Fibroblast of lung (primary cell): ENCODE data around the gene TGM2.

ENCODE experiments used
- EZH2 ChIP-seq: IDR thresholded peaks from 2 replicates; pipeline ENCODE4 v1.5.1; 2012; ENCODE audit warnings: low read length, control low read depth, mild to moderate bottlenecking; ENCODE audit errors: missing control alignments
- TF ChIP-seq, protein P1 (sequence below), 2 donors: IDR thresholded peaks in 1 of 2; conservative IDR thresholded peaks in 1 of 2; 1 replicate in 1 of 2; 2 replicates in 1 of 2; pipeline ENCODE4 v1.5.1; 2011 to 2012; ENCODE audit warnings: low read length in 2 of 2, control low read depth in 1 of 2, inconsistent platforms in 1 of 2, low read depth in 1 of 2, mild to moderate bottlenecking in 1 of 2

GRCh38 chr20:38120625-38120988, 44.5 kb downstream of the TGM2 start:
- TF ChIP-seq, protein P1, sequence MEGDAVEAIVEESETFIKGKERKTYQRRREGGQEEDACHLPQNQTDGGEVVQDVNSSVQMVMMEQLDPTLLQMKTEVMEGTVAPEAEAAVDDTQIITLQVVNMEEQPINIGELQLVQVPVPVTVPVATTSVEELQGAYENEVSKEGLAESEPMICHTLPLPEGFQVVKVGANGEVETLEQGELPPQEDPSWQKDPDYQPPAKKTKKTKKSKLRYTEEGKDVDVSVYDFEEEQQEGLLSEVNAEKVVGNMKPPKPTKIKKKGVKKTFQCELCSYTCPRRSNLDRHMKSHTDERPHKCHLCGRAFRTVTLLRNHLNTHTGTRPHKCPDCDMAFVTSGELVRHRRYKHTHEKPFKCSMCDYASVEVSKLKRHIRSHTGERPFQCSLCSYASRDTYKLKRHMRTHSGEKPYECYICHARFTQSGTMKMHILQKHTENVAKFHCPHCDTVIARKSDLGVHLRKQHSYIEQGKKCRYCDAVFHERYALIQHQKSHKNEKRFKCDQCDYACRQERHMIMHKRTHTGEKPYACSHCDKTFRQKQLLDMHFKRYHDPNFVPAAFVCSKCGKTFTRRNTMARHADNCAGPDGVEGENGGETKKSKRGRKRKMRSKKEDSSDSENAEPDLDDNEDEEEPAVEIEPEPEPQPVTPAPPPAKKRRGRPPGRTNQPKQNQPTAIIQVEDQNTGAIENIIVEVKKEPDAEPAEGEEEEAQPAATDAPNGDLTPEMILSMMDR (conservative IDR thresholded peaks at IDR 0.05 in 1 of 2, IDR thresholded peaks at IDR 0.05 in 1 of 2; ENCODE audit: low read depth in 1 of 2, low read length in 2 of 2) = no peak
- TF ChIP-seq EZH2 = no peak
